ENCODE results near the gene SERPINB6. TPM values are rescaled to one million over a fixed set of nuclear protein-coding genes. Genes with fewer than 3 reads are reported as not detected.
"Not testable (repeated sequence)": the region's sequence is repeated elsewhere in the genome, so short reads cannot be mapped to it uniquely, and the experiment has no call there.

SERPINB6 gene
- total and polyA plus RNA-seq, 4 donors = 24.0 to 32.4 (median 31.8) TPM

DNA sequence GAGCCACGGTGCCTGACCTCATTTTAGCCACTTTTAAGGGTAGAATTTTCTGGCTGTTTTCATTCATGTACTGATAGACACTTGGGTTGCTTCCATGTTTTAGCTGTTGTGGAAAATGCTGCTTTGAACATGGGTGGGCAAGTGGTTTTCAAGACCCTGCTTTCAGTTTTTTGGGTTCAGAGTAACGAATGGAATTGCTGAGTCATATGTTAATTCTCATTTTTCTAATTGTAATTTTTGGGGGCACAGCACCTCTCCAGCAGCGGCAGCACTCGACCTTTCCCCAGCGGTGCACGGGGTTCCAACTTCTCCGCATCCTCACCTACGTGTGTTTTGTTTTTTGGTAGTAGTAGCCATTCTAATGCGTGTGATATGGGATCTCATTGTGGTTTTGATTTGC lies 33.7 kb upstream of the SERPINB6 start:
- H3K36me3 ChIP-seq (ENCODE audit: control insufficient read depth in 4 of 4, insufficient read depth in 3 of 4, low read depth in 1 of 4, low read length in 3 of 4) = peaks cover 8 to 29% (median 20%) of the 10 kb centered on the region in 4 donors
- H3K27ac ChIP-seq (ENCODE audit: low read depth in 1 of 2, low read length in 2 of 2) = no peak overlapping the region
- no peak overlapping the region for H3K4me3 ChIP-seq (ENCODE audit: low read depth in 1 of 3, low read length in 3 of 3)
- DNase-seq (ENCODE audit: low spot score) = no peak
- H3K9me3 ChIP-seq (ENCODE audit: control insufficient read depth in 4 of 4, low read length in 3 of 4) = no peaks in the 10 kb centered on the region
- no peaks in the 10 kb centered on the region for H3K27me3 ChIP-seq (ENCODE audit: control insufficient read depth in 4 of 4, insufficient read depth in 4 of 4, low read length in 3 of 4)
- WGBS = 97% methylated on average over 9 of the region's 9 CpGs
- no peak overlapping the region for H3K9ac ChIP-seq (ENCODE audit: low read depth in 1 of 2, low read length in 2 of 2)
- TF ChIP-seq CTCF (IDR thresholded peaks at IDR 0.05; ENCODE audit: low read depth, low read length, missing input control) (no peak), REST (IDR thresholded peaks at IDR 0.05) (no peak), FOXA1 (IDR thresholded peaks at IDR 0.05) (no peak)
- peaks cover 2 to 14% (median 12%) of the 10 kb centered on the region in 4 donors for H3K4me1 ChIP-seq (ENCODE audit: control insufficient read depth in 4 of 4, insufficient read depth in 4 of 4, low read length in 3 of 4)

GRCh38 chr6:3003226-3003625 lies 31.9 kb upstream of the SERPINB6 start:
- H3K27ac ChIP-seq (ENCODE audit: low read depth in 1 of 2, low read length in 2 of 2); H3K9ac ChIP-seq (ENCODE audit: low read depth in 1 of 2, low read length in 2 of 2); DNase-seq (ENCODE audit: low spot score); H3K4me3 ChIP-seq (ENCODE audit: low read depth in 1 of 3, low read length in 3 of 3); H3K9me3 ChIP-seq (ENCODE audit: control insufficient read depth in 4 of 4, low read length in 3 of 4); H3K27me3 ChIP-seq (ENCODE audit: control insufficient read depth in 4 of 4, insufficient read depth in 4 of 4, low read length in 3 of 4): not testable (repeated sequence)
- WGBS = 72% methylated on average over 4 of the region's 5 CpGs
- Histone ChIP-seq H3K4me1 (ENCODE audit: control insufficient read depth in 4 of 4, insufficient read depth in 4 of 4, low read length in 3 of 4) (peaks cover 2 to 24% (median 21%) of the 10 kb centered on the region in 4 donors), H3K36me3 (ENCODE audit: control insufficient read depth in 4 of 4, insufficient read depth in 3 of 4, low read depth in 1 of 4, low read length in 3 of 4) (peaks cover 8 to 26% (median 17%) of the 10 kb centered on the region in 4 donors)

GRCh38 chr6:3001773-3002293 lies 30.5 kb upstream of the SERPINB6 start:
- no peaks in the 10 kb centered on the region for H3K27me3 ChIP-seq (ENCODE audit: control insufficient read depth in 4 of 4, insufficient read depth in 4 of 4, low read length in 3 of 4)
- peaks cover 2 to 24% (median 21%) of the 10 kb centered on the region in 4 donors for H3K4me1 ChIP-seq (ENCODE audit: control insufficient read depth in 4 of 4, insufficient read depth in 4 of 4, low read length in 3 of 4)
- 42% methylated on average over 2 of the region's 2 CpGs for WGBS
- H3K27ac ChIP-seq (ENCODE audit: low read depth in 1 of 2, low read length in 2 of 2) = peak overlapping the region in 1 of 2 donors; percentile 98
- H3K9me3 ChIP-seq (ENCODE audit: control insufficient read depth in 4 of 4, low read length in 3 of 4) = no peaks in the 10 kb centered on the region
- peak; percentile 55 for DNase-seq (ENCODE audit: low spot score)
- H3K9ac ChIP-seq (ENCODE audit: low read depth in 1 of 2, low read length in 2 of 2) = peak overlapping the region; percentile 18 to 24
- H3K4me3 ChIP-seq (ENCODE audit: low read depth in 1 of 3, low read length in 3 of 3) = no peak overlapping the region
- H3K36me3 ChIP-seq (ENCODE audit: control insufficient read depth in 4 of 4, insufficient read depth in 3 of 4, low read depth in 1 of 4, low read length in 3 of 4) = peaks cover under 1 to 16% (median 11%) of the 10 kb centered on the region in 4 donors
- TF ChIP-seq ZBTB33 (IDR thresholded peaks at IDR 0.05) = no peak
- no peak for TF ChIP-seq NR2F2 (IDR thresholded peaks at IDR 0.05)
- peak in 1 of 2 donors; percentile 29 for TF ChIP-seq JUND (IDR thresholded peaks at IDR 0.05)
- TF ChIP-seq CTCF (IDR thresholded peaks at IDR 0.05; ENCODE audit: low read depth, low read length, missing input control) = peak; percentile 52
- no peak for TF ChIP-seq REST (IDR thresholded peaks at IDR 0.05)
- TF ChIP-seq SP1 (IDR thresholded peaks at IDR 0.05) = peak; percentile 26
- TF ChIP-seq HNF4G (IDR thresholded peaks at IDR 0.05) = peak; percentile 28
- TF ChIP-seq YY1 (IDR thresholded peaks at IDR 0.05) = no peak
- no peak for TF ChIP-seq TAF1 (conservative IDR thresholded peaks at IDR 0.05)
- peak in 1 of 2 donors; percentile 6 for TF ChIP-seq HNF4A (conservative IDR thresholded peaks at IDR 0.05)
- no peak for TF ChIP-seq EGR1 (IDR thresholded peaks at IDR 0.05; ENCODE audit: low read depth in 2 of 2)
- no peak for TF ChIP-seq FOXA1 (IDR thresholded peaks at IDR 0.05)
- TF ChIP-seq FOXA2 (IDR thresholded peaks at IDR 0.05) = no peak
